ENCODE measurements around the gene MZT2B.
A peak's percentile ranks its signal among the peaks of the same experiment; 100 is the strongest.
"Not testable (repeated sequence)": the region's sequence is repeated elsewhere in the genome, so short reads cannot be mapped to it uniquely, and the experiment has no call there.

MZT2B gene

DNA sequence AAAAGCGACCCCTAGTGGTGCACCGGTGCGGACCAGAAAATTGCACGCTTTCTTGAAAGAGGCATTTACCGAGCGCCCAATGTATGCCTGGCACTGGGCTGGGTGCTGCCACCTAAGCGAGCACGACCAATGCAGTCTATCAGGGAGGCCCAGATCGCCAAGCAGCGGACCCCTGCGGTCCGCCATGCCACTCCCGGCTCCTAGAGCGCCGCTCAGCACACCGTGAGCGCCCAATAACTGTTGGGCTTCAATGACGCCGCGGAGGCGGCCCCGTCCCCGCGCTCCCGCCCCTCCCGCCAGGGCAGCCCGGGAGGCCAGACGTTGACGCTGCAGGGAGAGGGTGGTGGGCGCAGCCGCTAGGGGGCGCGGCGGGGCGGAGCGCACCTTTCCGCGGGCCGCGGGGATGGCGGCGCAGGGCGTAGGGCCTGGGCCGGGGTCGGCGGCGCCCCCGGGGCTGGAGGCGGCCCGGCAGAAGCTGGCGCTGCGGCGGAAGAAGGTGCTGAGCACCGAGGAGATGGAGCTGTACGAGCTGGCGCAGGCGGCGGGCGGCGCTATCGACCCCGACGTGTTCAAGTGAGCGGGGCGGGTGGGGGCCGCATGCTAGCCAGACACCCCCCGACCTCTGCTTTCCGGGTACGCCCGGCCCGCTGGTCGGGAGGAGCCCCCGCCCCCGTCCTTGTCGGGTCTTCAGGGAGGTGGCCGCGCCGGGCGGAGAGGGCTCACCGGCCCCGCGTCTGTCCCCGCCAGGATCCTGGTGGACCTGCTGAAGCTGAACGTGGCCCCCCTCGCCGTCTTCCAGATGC, at the start of gene MZT2B:
Gene MZT2B (plus strand): TSS at position 383 of the 803 bp plus-strand sequence. CDS start 21 bp downstream, at position 404.
- DNase-seq = peak; percentile 90

- DNase-seq = no peak
Measured at GRCh38 chr2:130135692-130136541, 46.1 kb upstream of the MZT2B start.

DNA sequence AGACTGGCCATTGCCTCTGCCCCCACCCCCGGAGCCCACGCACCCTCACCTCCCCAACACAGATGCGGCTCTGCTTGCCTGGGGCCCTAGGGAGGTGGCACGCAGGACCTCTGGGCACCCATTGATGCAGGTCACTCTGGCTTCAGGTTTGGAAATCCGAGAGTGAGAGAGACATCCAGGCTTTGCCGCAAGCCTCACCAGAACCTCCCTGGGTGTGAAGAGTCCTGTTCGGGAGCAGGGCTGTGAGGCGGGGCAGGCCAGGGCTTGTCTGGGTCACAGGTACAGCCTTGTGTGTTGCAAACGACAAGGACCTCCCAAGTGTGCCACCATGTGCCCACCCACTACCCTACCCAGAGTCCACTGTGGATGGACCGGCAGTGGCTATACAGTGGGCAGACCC, 45.5 kb upstream of the MZT2B start:
- DNase-seq = not testable (repeated sequence)

GRCh38 chr2:130137118-130137517, 44.9 kb upstream of the MZT2B start:
- not testable (repeated sequence) for DNase-seq

- not testable (repeated sequence) for DNase-seq
Measured at GRCh38 chr2:130138326-130138725, 43.7 kb upstream of the MZT2B start.

- not testable (repeated sequence) for DNase-seq
Measured at GRCh38 chr2:130138841-130139251, 43.2 kb upstream of the MZT2B start.

DNA sequence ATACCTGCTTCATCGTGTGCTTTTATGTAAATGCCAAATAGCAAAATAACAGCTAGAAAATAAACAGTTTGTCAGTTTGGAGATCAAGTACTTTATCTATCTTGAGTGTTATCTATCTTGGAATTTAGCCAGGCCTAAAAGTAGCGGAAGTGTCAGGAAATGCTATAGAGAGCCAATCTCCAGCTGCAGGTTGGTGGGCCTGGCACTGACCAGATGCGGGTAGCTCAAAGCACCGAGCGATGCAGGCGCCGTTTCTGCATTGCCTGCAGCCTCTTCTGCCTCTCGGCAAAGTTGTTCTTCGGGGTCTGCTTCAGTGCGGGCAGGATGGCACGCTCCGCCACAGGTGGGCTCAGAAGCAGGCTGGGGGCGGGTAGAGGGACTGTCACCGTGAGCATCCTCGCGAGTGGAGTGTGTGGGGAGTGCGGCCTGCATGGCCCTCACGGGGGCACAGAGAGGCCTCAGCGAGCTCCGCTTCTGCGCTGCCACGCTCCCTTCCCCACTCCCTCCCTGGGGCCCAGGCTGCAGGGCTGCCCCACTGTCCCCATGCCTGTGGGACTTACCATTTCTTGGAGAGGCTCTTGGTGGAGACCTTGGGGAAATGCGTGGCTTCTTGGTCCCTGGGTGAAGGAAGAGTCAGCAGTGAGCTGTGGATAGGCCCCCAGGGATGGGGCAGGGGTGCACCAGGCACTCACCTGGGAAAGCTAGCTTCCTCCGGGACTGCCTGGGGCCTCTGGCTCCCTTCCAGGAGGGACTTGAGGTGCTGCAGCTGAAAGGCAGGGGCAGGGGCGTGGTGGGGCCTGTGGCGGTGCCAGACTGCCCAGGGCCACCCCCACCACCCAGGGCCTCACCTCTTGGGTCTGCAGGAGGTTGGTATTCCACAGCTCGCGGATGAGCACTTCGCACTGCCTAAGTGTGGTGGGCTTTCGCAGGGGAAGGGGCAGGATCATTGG, 42.5 kb upstream of the MZT2B start:
- DNase-seq = not testable (repeated sequence)

- not testable (repeated sequence) for DNase-seq
Measured at GRCh38 chr2:130140516-130140915, 41.5 kb upstream of the MZT2B start.

GRCh38 chr2:130141002-130141401, 41.1 kb upstream of the MZT2B start:
- DNase-seq = not testable (repeated sequence)

GRCh38 chr2:130141645-130142370, 40.3 kb upstream of the MZT2B start:
- not testable (repeated sequence) for DNase-seq

DNA sequence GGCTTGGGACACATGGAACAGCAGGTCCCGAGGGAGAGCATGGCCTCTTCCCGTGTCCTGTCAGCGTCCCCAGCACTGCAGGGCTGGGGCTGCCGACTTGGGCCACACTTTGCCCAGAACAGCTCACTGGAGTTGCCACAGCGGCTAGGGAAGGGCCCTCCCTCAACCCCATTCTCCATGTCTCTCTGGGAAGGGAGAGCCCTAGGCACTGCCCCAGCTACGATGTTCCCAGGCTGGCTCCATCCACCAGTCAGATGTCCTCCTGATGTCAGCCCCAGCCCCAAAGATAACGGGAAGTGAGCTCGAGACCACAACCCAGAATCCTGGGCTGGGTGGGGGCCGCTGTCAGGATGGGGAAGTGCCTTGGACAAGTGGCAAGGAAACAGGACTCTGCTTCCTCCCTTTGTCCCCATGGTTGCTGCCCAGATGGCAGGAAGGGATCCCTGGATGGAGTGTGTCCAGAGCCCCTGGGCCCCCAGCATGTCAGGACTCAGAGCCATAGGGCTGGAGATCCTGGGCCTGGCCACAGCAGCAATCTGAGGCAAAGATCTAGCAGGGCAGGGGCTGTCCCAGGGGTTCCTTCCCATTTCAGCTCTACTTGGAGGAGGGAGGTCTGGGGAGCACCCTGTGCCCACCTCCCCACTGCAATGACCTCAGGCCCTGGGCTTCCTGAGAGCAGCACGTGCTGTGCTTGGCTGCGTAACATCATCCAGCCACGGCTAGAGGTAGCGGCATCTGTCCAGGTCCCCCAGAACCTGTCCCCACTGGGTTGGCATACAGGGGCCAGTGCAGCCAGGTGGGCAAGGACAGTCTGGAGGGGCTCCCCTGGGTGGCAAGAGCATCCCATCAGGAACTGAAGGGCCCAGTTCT, 39.4 kb upstream of the MZT2B start:
- DNase-seq = not testable (repeated sequence)

DNA sequence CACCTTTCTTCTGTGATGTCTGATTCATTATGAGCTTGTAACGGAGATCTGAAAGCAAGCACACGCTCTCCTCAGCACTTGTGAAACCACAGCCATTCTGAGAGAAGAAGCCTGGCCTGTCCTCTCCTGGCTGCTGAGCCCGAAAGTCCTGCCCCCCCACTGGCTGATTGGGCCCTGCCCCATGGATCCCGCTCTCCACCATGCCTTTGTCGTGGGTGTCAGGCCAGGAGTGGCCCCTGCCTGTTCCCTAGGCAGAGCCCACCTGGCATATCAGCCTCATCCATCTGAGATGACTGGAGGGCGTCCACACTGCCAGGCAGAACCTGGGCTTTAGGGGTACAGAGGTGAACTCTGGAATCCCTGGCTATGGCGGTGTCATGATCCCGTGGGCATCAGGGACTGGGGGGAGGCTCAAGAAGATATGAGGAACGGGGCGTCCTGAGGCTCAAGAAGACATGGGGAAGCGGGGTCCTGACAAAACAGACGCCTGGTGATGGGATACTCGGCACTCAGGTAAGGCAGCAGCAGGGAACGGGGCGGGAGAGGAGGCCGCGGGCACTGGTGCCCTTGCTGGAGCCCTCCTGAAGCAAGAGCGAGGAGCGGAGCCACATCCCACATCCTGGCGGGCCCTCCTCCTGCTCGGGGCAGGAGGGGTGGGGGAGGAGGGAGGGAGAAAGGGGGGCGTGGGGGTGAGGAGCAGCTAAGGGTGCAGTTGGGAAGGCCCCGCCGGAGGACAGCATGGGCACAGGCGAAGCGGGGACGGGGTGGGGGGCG, 38.6 kb upstream of the MZT2B start:
- DNase-seq = not testable (repeated sequence)

DNA sequence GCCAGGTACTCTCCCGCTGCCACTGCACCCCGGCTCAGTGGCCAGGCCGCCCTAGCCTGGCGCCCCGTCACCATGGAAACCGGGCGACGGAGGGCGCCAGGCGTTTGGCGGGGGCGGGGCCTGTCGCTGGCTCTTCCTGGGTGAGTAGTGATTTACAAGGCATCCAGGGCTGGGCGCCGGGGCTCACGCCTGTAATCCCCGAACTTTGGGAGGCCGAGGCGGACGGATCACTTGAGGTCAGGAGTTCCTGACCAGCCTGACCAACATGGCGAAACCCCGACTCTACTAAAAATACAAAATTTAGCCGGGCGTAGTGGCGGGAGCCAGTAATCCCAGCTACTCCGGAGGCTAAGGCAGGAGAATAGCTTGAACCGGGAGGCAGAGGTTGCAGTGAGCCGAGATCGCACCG, 37.1 kb upstream of the MZT2B start, which contains the start of gene CCDC74B:
Gene CCDC74B (minus strand): TSS at position 107 of the 409 bp plus-strand sequence. CDS start 116 bp downstream, outside the sequence.
- DNase-seq = peak; percentile 54

GRCh38 chr2:130148515-130148914, 33.5 kb upstream of the MZT2B start:
- DNase-seq = not testable (repeated sequence)

DNA sequence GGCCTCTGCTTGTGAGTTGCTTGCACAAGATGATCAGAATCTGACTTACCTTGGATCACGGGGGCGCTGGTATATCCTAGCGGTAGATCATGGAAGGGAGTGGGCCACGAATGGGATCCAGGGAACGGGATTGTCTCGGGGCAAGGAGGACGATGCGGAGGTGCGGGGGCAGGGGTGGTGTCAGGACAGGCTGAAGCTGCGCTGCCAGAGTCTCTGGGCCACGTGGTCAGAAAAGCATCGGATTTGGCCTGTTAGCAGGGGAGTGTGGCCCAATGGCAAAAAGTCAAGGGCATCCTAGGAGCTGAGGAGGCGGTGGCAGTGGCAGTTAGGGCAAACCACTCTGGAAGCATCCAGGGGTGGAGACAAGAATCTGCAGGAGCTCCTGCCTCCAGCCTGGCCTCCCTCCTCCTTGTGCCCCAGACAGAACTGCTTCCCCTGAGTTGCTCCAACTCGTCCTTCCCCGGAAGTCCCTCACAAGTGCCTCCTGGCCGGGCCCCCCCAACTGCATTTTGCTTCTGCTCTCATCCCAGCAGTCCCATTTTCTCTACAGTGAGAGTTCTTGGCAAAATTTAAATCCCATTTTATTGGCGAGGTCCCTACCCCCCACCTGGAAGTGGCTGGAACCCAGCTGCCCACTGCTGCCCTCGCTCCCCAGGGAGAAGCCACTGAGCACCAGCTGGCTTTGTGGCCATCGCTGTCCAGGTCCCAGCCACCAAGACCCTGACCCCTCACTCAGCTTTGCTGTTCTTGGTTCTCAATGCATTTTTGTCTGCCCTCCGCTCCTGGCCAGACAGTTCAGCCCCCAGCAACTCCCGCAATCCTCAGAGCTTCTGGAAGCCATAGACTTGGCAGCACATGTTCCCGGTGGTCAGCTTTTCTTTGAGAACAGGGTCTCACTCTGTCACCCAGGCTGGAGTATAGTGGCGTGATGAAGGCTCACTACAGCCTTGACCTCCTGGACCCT, 31.6 kb upstream of the MZT2B start:
- DNase-seq = no peak

GRCh38 chr2:130151145-130151512, 30.9 kb upstream of the MZT2B start:
- DNase-seq = not testable (repeated sequence)

- DNase-seq = not testable (repeated sequence)
Measured at GRCh38 chr2:130152136-130152815, 29.8 kb upstream of the MZT2B start.

Data from stimulated activated CD4-positive, alpha-beta T cell treated with anti-CD3 and anti-CD28 coated beads, Interleukin-4, amount 100 ng/mL, for 24 hours (primary cell).